Measurements from ENCODE around the gene CTPS2.

Gene CTPS2

GRCh38 chrX:16635596-16635995, 76.9 kb downstream of the CTPS2 start:
- Histone ChIP-seq H3K27me3 (ENCODE audit: control insufficient read depth in 1 of 2, insufficient read depth in 1 of 2, low read length in 2 of 2) (peaks cover 0 to 8% of the 10 kb centered on the region in 2 experiments), H3K9ac (ENCODE audit: low read length) (no peak overlapping the region), H3K4me1 (ENCODE audit: control insufficient read depth, insufficient read depth, low read depth, low read length) (no peaks in the 10 kb centered on the region), H2AFZ (ENCODE audit: low read depth, low read length) (no peak overlapping the region), H3K36me3 (ENCODE audit: control insufficient read depth in 1 of 2, insufficient read depth in 2 of 2, low read depth in 1 of 2, low read length in 2 of 2) (peaks cover 0 to 8% of the 10 kb centered on the region in 2 experiments), H3K4me2 (ENCODE audit: low read length, poor library complexity, severe bottlenecking) (no peak overlapping the region), H3K27ac (ENCODE audit: low read length, poor library complexity, severe bottlenecking) (no peak overlapping the region), H2BK5ac (ENCODE audit: low read depth, low read length, poor library complexity, severe bottlenecking) (no peak overlapping the region), H3K14ac (ENCODE audit: low read length in 2 of 2) (no peak overlapping the region), H3K79me1 (replicated peaks; ENCODE audit: low read length, poor library complexity, severe bottlenecking) (no peaks in the 10 kb centered on the region), H3K4ac (ENCODE audit: low read depth in 1 of 2, low read length in 2 of 2) (no peak overlapping the region), H3K18ac (ENCODE audit: low read depth in 1 of 2, low read length in 2 of 2) (no peak overlapping the region), H4K91ac (ENCODE audit: low read length) (no peak overlapping the region), H2BK12ac (ENCODE audit: low read length in 2 of 2) (no peak overlapping the region), H2BK120ac (ENCODE audit: low read depth, low read length) (no peak overlapping the region), H3K9me3 (ENCODE audit: control insufficient read depth, low read length) (no peaks in the 10 kb centered on the region), H3K4me3 (ENCODE audit: insufficient read depth in 1 of 2, low read depth in 1 of 2, low read length in 2 of 2) (no peak overlapping the region), H2AK5ac (ENCODE audit: low read length, severe bottlenecking) (no peak overlapping the region), H3K23ac (ENCODE audit: low read length in 2 of 2) (no peak overlapping the region), H2BK15ac (ENCODE audit: low read depth, poor library complexity, severe bottlenecking) (no peak overlapping the region), H4K8ac (ENCODE audit: low read length) (no peak overlapping the region)
- no CpG with 5 or more reads among the region's 3 CpGs for WGBS
- DNase-seq: no peak

- no peak overlapping the region for H3K9ac ChIP-seq (ENCODE audit: low read length)
- H3K9me3 ChIP-seq (ENCODE audit: control insufficient read depth, low read length): no peaks in the 10 kb centered on the region
- H2BK120ac ChIP-seq (ENCODE audit: low read depth, low read length): no peak overlapping the region
- no peak overlapping the region for H2AFZ ChIP-seq (ENCODE audit: low read depth, low read length)
- no peak overlapping the region for H3K18ac ChIP-seq (ENCODE audit: low read depth in 1 of 2, low read length in 2 of 2)
- H3K4me2 ChIP-seq (ENCODE audit: low read length, poor library complexity, severe bottlenecking): no peak overlapping the region
- no peaks in the 10 kb centered on the region for H3K79me1 ChIP-seq (replicated peaks; ENCODE audit: low read length, poor library complexity, severe bottlenecking)
- no peak overlapping the region for H3K4ac ChIP-seq (ENCODE audit: low read depth in 1 of 2, low read length in 2 of 2)
- no CpG with 5 or more reads among the region's 5 CpGs for WGBS
- no peak overlapping the region for H2AK5ac ChIP-seq (ENCODE audit: low read length, severe bottlenecking)
- H3K14ac ChIP-seq (ENCODE audit: low read length in 2 of 2): no peak overlapping the region
- H2BK5ac ChIP-seq (ENCODE audit: low read depth, low read length, poor library complexity, severe bottlenecking): no peak overlapping the region
- no peak overlapping the region for H4K91ac ChIP-seq (ENCODE audit: low read length)
- peaks cover 0 to 8% of the 10 kb centered on the region in 2 experiments for H3K36me3 ChIP-seq (ENCODE audit: control insufficient read depth in 1 of 2, insufficient read depth in 2 of 2, low read depth in 1 of 2, low read length in 2 of 2)
- H3K27me3 ChIP-seq (ENCODE audit: control insufficient read depth in 1 of 2, insufficient read depth in 1 of 2, low read length in 2 of 2): peaks cover 0 to 4% of the 10 kb centered on the region in 2 experiments
- H3K4me3 ChIP-seq (ENCODE audit: insufficient read depth in 1 of 2, low read depth in 1 of 2, low read length in 2 of 2): no peak overlapping the region
- H2BK15ac ChIP-seq (ENCODE audit: low read depth, poor library complexity, severe bottlenecking): no peak overlapping the region
- DNase-seq: no peak
- H2BK12ac ChIP-seq (ENCODE audit: low read length in 2 of 2): no peak overlapping the region
- H3K27ac ChIP-seq (ENCODE audit: low read length, poor library complexity, severe bottlenecking): no peak overlapping the region
- no peak overlapping the region for H4K8ac ChIP-seq (ENCODE audit: low read length)
- no peaks in the 10 kb centered on the region for H3K4me1 ChIP-seq (ENCODE audit: control insufficient read depth, insufficient read depth, low read depth, low read length)
- H3K23ac ChIP-seq (ENCODE audit: low read length in 2 of 2): no peak overlapping the region
These were observed 77.4 kb downstream of the CTPS2 start for GRCh38 chrX:16635040-16635439.

DNA sequence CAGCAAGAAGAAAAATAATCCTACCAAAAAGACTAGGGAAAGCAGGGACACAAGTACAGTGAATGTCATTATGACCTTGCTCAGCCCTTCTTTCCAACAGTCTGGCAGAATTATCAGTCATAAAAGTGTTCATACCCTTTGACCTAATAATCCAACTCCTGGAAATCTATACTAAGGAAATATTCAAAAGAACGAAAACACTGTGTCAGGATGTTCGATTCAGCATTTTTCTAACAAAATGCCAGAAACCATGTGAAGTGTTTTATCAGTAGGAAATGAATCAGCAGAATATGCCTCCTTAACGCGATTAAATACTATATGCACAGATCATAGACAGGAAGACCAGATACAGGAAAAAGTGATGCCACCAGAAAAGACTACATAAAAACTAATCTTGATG, 78.7 kb downstream of the CTPS2 start:
- Histone ChIP-seq H3K36me3 (ENCODE audit: control insufficient read depth in 1 of 2, insufficient read depth in 2 of 2, low read depth in 1 of 2, low read length in 2 of 2) (peaks cover 0 to 6% of the 10 kb centered on the region in 2 experiments), H3K27me3 (ENCODE audit: control insufficient read depth in 1 of 2, insufficient read depth in 1 of 2, low read length in 2 of 2) (no peaks in the 10 kb centered on the region), H3K14ac (ENCODE audit: low read length in 2 of 2) (no peak overlapping the region), H2BK5ac (ENCODE audit: low read depth, low read length, poor library complexity, severe bottlenecking) (no peak overlapping the region), H2AFZ (ENCODE audit: low read depth, low read length) (no peak overlapping the region), H3K9me3 (ENCODE audit: control insufficient read depth, low read length) (no peaks in the 10 kb centered on the region), H3K23ac (ENCODE audit: low read length in 2 of 2) (no peak overlapping the region), H3K4me3 (ENCODE audit: insufficient read depth in 1 of 2, low read depth in 1 of 2, low read length in 2 of 2) (no peak overlapping the region), H2BK12ac (ENCODE audit: low read length in 2 of 2) (no peak overlapping the region), H2AK5ac (ENCODE audit: low read length, severe bottlenecking) (no peak overlapping the region), H3K27ac (ENCODE audit: low read length, poor library complexity, severe bottlenecking) (no peak overlapping the region), H4K8ac (ENCODE audit: low read length) (no peak overlapping the region), H3K9ac (ENCODE audit: low read length) (no peak overlapping the region), H4K91ac (ENCODE audit: low read length) (no peak overlapping the region), H2BK120ac (ENCODE audit: low read depth, low read length) (no peak overlapping the region), H3K79me1 (replicated peaks; ENCODE audit: low read length, poor library complexity, severe bottlenecking) (no peaks in the 10 kb centered on the region), H2BK15ac (ENCODE audit: low read depth, poor library complexity, severe bottlenecking) (no peak overlapping the region), H3K4me1 (ENCODE audit: control insufficient read depth, insufficient read depth, low read depth, low read length) (peaks cover 3% of the 10 kb centered on the region), H3K4ac (ENCODE audit: low read depth in 1 of 2, low read length in 2 of 2) (no peak overlapping the region), H3K18ac (ENCODE audit: low read depth in 1 of 2, low read length in 2 of 2) (no peak overlapping the region), H3K4me2 (ENCODE audit: low read length, poor library complexity, severe bottlenecking) (no peak overlapping the region)
- DNase-seq: peak; percentile 52
- WGBS: no CpG with 5 or more reads among the region's 4 CpGs

DNA sequence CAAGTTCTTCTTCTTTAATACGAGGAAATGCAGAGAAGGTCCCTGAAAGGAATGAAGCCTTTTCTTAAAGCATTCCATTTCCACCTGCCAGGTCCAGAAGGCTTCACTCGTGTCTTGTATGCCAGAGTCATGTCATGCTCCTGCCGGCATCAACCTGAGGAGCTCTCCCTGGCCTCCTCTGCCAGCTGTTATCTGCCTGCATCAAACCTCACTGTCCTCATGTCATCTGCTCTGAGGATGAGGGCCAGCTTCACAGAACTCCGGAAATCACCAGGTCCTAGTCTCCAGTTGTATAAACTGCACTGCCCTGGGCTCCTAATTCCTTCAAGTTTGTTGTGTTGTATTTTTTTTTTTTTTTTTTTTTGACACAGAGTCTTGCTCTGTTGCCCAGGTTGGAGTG, 82.6 kb downstream of the CTPS2 start:
- Histone ChIP-seq H3K27ac (ENCODE audit: low read length, poor library complexity, severe bottlenecking) (no peak overlapping the region), H3K23ac (ENCODE audit: low read length in 2 of 2) (no peak overlapping the region), H2AFZ (ENCODE audit: low read depth, low read length) (no peak overlapping the region), H3K14ac (ENCODE audit: low read length in 2 of 2) (no peak overlapping the region), H2BK5ac (ENCODE audit: low read depth, low read length, poor library complexity, severe bottlenecking) (no peak overlapping the region), H2BK15ac (ENCODE audit: low read depth, poor library complexity, severe bottlenecking) (no peak overlapping the region), H3K36me3 (ENCODE audit: control insufficient read depth in 1 of 2, insufficient read depth in 2 of 2, low read depth in 1 of 2, low read length in 2 of 2) (no peaks in the 10 kb centered on the region), H3K18ac (ENCODE audit: low read depth in 1 of 2, low read length in 2 of 2) (peak overlapping the region in 1 of 2 experiments; percentile 12), H4K91ac (ENCODE audit: low read length) (no peak overlapping the region), H2BK120ac (ENCODE audit: low read depth, low read length) (no peak overlapping the region), H3K4me3 (ENCODE audit: insufficient read depth in 1 of 2, low read depth in 1 of 2, low read length in 2 of 2) (no peak overlapping the region), H2BK12ac (ENCODE audit: low read length in 2 of 2) (peak overlapping the region in 1 of 2 experiments; percentile 25), H3K4ac (ENCODE audit: low read depth in 1 of 2, low read length in 2 of 2) (no peak overlapping the region), H3K4me2 (ENCODE audit: low read length, poor library complexity, severe bottlenecking) (no peak overlapping the region), H3K9ac (ENCODE audit: low read length) (no peak overlapping the region), H3K27me3 (ENCODE audit: control insufficient read depth in 1 of 2, insufficient read depth in 1 of 2, low read length in 2 of 2) (no peaks in the 10 kb centered on the region), H3K79me1 (replicated peaks; ENCODE audit: low read length, poor library complexity, severe bottlenecking) (peaks cover 2% of the 10 kb centered on the region), H3K9me3 (ENCODE audit: control insufficient read depth, low read length) (no peaks in the 10 kb centered on the region), H4K8ac (ENCODE audit: low read length) (no peak overlapping the region), H2AK5ac (ENCODE audit: low read length, severe bottlenecking) (no peak overlapping the region), H3K4me1 (ENCODE audit: control insufficient read depth, insufficient read depth, low read depth, low read length) (peaks cover 3% of the 10 kb centered on the region)
- no peak for DNase-seq
- WGBS: 73% methylated on average over 3 of the region's 4 CpGs
